ENCODE results near the gene GLIS1.

The GLIS1 gene

GRCh38 chr1:53458634-53459033 lies 280.3 kb downstream of the GLIS1 start:
- Histone ChIP-seq H3K27ac (ENCODE audit: low read length) (no peak overlapping the region), H3K79me2 (ENCODE audit: insufficient read depth, low read length) (no peaks in the 10 kb centered on the region), H3K9me3 (ENCODE audit: insufficient read depth, low read length, severe bottlenecking) (no peaks in the 10 kb centered on the region), H2AFZ (ENCODE audit: low read depth, low read length) (no peak overlapping the region), H4K20me1 (ENCODE audit: insufficient read depth, low read length) (no peaks in the 10 kb centered on the region), H3K4me1 (ENCODE audit: insufficient read depth, low read length) (no peaks in the 10 kb centered on the region), H3K4me3 (ENCODE audit: low read depth in 1 of 2, low read length in 2 of 2) (no peak overlapping the region), H3K36me3 (ENCODE audit: insufficient read depth, low read length) (no peaks in the 10 kb centered on the region), H3K27me3 (ENCODE audit: insufficient read depth, low read length, poor library complexity) (peaks cover 16% of the 10 kb centered on the region), H3K9ac (ENCODE audit: low read depth, low read length) (no peak overlapping the region), H3K4me2 (ENCODE audit: insufficient read depth, low read length) (no peak overlapping the region)
- TF ChIP-seq CTCF (IDR thresholded peaks at IDR 0.05; ENCODE audit: borderline replicate concordance, extremely low read depth, low read length, poor library complexity, severe bottlenecking) = no peak
- no peak for TF ChIP-seq EZH2 (IDR thresholded peaks at IDR 0.05; ENCODE audit: borderline replicate concordance, low read depth, low read length, severe bottlenecking)
- DNase-seq = no peak
- no peak for ATAC-seq (ENCODE audit: insufficient read depth, low read depth)

All from DND-41 (cell line).